OCI-LY3 (cell line): Measurements from ENCODE around the gene C12orf43.

Experiments used
- H2AFZ ChIP-seq: fragments of 200-600, 300-600 bp; shearing (Covaris generic); 2 replicates; pipeline ENCODE4 v1.6.0; 2014; ENCODE audit warnings: antibody characterized with exemption, low read depth, low read length
- H3K27ac ChIP-seq: fragments of 200-600, 300-600 bp; sonication (generic); 2 replicates; pipeline ENCODE4 v1.5.1; 2014; ENCODE audit warnings: mild to moderate bottlenecking, low read length, moderate library complexity, mixed read lengths
- H3K27me3 ChIP-seq: fragments of 200-600, 300-600 bp; sonication (generic); 2 replicates; pipeline ENCODE4 v1.6.1; 2014; ENCODE audit warnings: low read depth, low read length, mixed read lengths
- H3K36me3 ChIP-seq: fragments of 200-600, 300-600 bp; sonication (generic); replicated peaks from 2 replicates; pipeline ENCODE3; 2014; ENCODE audit warnings: low read depth, low read length, mixed read lengths
- H3K4me1 ChIP-seq: fragments of 300-600, 200-600 bp; sonication (generic); 2 replicates; pipeline ENCODE4 v1.6.1; 2014; ENCODE audit warnings: low read length, mixed read lengths
- H3K4me2 ChIP-seq: fragments of 200-600, 300-600 bp; sonication (generic); 2 replicates; pipeline ENCODE4 v1.6.1; 2014; ENCODE audit warnings: low read length, mixed read lengths
- H3K4me3 ChIP-seq: fragments of 300-600, 200-600 bp; sonication (generic); 2 replicates; pipeline ENCODE4 v1.5.1; 2014; ENCODE audit warnings: antibody characterized with exemption, mild to moderate bottlenecking, low read length, moderate library complexity
- H3K79me2 ChIP-seq: fragments of 300-600, 200-600 bp; shearing (Covaris generic); 2 replicates; pipeline ENCODE4 v1.6.1; 2014; ENCODE audit warnings: mild to moderate bottlenecking, low read length, mixed read lengths
- H3K9ac ChIP-seq: fragments of 300-600, 200-600 bp; shearing (Covaris generic); 2 replicates; pipeline ENCODE4 v1.6.0; 2014; ENCODE audit warnings: mild to moderate bottlenecking, low read length, moderate library complexity
- H3K9me3 ChIP-seq: fragments of 200-600, 300-600 bp; shearing (Covaris generic); 2 replicates; pipeline ENCODE4 v1.6.1; 2014; ENCODE audit warnings: low read length, mixed read lengths; ENCODE audit not compliant: insufficient read depth
- H4K20me1 ChIP-seq: fragments of 200-600, 300-600 bp; sonication (generic); 2 replicates; pipeline ENCODE4 v1.6.1; 2016; ENCODE audit warnings: low read length, mixed read lengths; ENCODE audit not compliant: insufficient read depth
- CTCF ChIP-seq: fragments of 200-600, 300-600 bp; sonication (generic); IDR thresholded peaks from 2 replicates; pipeline ENCODE4 v1.5.1; 2014; ENCODE audit warnings: antibody characterized with exemption, low read length, low read depth
- EZH2phosphoT487 ChIP-seq: fragments of 200-600 bp; shearing (Covaris generic); IDR thresholded peaks from 2 replicates; pipeline ENCODE4 v1.6.1; 2018; ENCODE audit warnings: antibody characterized with exemption, mixed run types, low read depth

The C12orf43 gene

GRCh38 chr12:121022713-121023112 lies 6.4 kb upstream of the C12orf43 start:
- no peaks in the 10 kb centered on the region for H3K79me2 ChIP-seq
- H3K9ac ChIP-seq = no peak overlapping the region
- no peaks in the 10 kb centered on the region for H3K36me3 ChIP-seq
- H3K4me3 ChIP-seq = no peak overlapping the region
- H3K27me3 ChIP-seq = no peaks in the 10 kb centered on the region
- no peaks in the 10 kb centered on the region for H4K20me1 ChIP-seq
- no peak overlapping the region for H3K27ac ChIP-seq
- H3K4me1 ChIP-seq = no peaks in the 10 kb centered on the region
- H3K4me2 ChIP-seq = no peak overlapping the region
- no peak overlapping the region for H2AFZ ChIP-seq
- no peaks in the 10 kb centered on the region for H3K9me3 ChIP-seq
- TF ChIP-seq CTCF (no peak), EZH2phosphoT487 (no peak)

- Histone ChIP-seq H3K79me2 (no peaks in the 10 kb centered on the region), H4K20me1 (no peaks in the 10 kb centered on the region), H2AFZ (no peak overlapping the region), H3K4me3 (no peak overlapping the region), H3K36me3 (no peaks in the 10 kb centered on the region), H3K9me3 (no peaks in the 10 kb centered on the region), H3K27me3 (no peaks in the 10 kb centered on the region), H3K4me2 (no peak overlapping the region), H3K9ac (no peak overlapping the region), H3K4me1 (no peaks in the 10 kb centered on the region), H3K27ac (no peak overlapping the region)
- TF ChIP-seq CTCF (no peak), EZH2phosphoT487 (no peak)
Measured at GRCh38 chr12:121021754-121022153, 5.5 kb upstream of the C12orf43 start.

GRCh38 chr12:121018860-121019617 lies 2.8 kb upstream of the C12orf43 start:
- peaks cover 8% of the 10 kb centered on the region for H3K4me1 ChIP-seq
- no peak overlapping the region for H3K9ac ChIP-seq
- H3K79me2 ChIP-seq = peaks cover 17% of the 10 kb centered on the region
- H3K27me3 ChIP-seq = no peaks in the 10 kb centered on the region
- no peaks in the 10 kb centered on the region for H3K9me3 ChIP-seq
- no peak overlapping the region for H3K27ac ChIP-seq
- H2AFZ ChIP-seq = no peak overlapping the region
- no peak overlapping the region for H3K4me3 ChIP-seq
- H4K20me1 ChIP-seq = no peaks in the 10 kb centered on the region
- TF ChIP-seq CTCF = no peak
- TF ChIP-seq EZH2phosphoT487 = no peak
- no peaks in the 10 kb centered on the region for H3K36me3 ChIP-seq
- H3K4me2 ChIP-seq = no peak overlapping the region

GRCh38 chr12:121017966-121018491 lies 1.7 kb upstream of the C12orf43 start:
- Histone ChIP-seq H4K20me1 (no peaks in the 10 kb centered on the region), H3K4me3 (no peak overlapping the region), H3K4me2 (no peak overlapping the region), H3K9me3 (no peaks in the 10 kb centered on the region), H3K4me1 (peaks cover 8% of the 10 kb centered on the region), H3K27me3 (no peaks in the 10 kb centered on the region), H2AFZ (no peak overlapping the region), H3K27ac (no peak overlapping the region), H3K79me2 (peaks cover 17% of the 10 kb centered on the region), H3K36me3 (peaks cover 4% of the 10 kb centered on the region), H3K9ac (no peak overlapping the region)
- no peak for TF ChIP-seq CTCF
- TF ChIP-seq EZH2phosphoT487 = no peak
